A549 (cell line): ENCODE results near the gene SENP5. TPM values are rescaled to one million over a fixed set of nuclear protein-coding genes. Genes with fewer than 3 reads are reported as not detected.

ENCODE experiments used
- ATAC-seq, 2 experiments: fragments of 200-7000 bp in 1 of 2; fragments of >200 bp in 1 of 2; cut with Nextera tagmentation in 1 of 2; cut with Tn5 transposase in 1 of 2; 3 replicates each; pipeline versions ENCODE4 v1.8.0 to v1.9.1; 2018 to 2020; ENCODE audit warnings: mild to moderate bottlenecking in 1 of 2, moderate library complexity in 1 of 2
- CTCF ChIA-PET: fragments of 300-600 bp; sonication (Branson Sonifier 250); formaldehyde crosslinking; extraction: SDS; loops from one replicate; lab custom pipeline; 2021; ENCODE audit warnings: antibody characterized with exemption, inconsistent platforms; lab: Yijun Ruan, JAX
- POLR2A ChIA-PET: fragments of 350-600 bp; formaldehyde crosslinking; extraction: SDS; loops from one replicate; lab custom pipeline; 2021; ENCODE audit warnings: antibody characterized with exemption, inconsistent platforms; lab: Yijun Ruan, JAX
- DNase-seq, 2 experiments: peaks; one replicate each; pipeline versions ENCODE4 v3.0.0 to v3.0.0-alpha.2; 2011 to 2016; ENCODE audit warnings: low read depth in 1 of 2, low spot score in 1 of 2
- FAIRE-seq: peaks from 2 replicates; lab custom pipeline; 2011; peaks lifted over from hg19 to GRCh38; lab: Jason Lieb, UNC
- H3K27ac ChIP-seq, 2 experiments: fragments of >200 bp; sonication (Bioruptor Twin); formaldehyde crosslinking; 3 replicates each; pipeline ENCODE4 v1.5.1; 2016 to 2017
- H3K4me1 ChIP-seq: fragments of >200 bp; sonication (Bioruptor Twin); formaldehyde crosslinking; 3 replicates; pipeline ENCODE4 v1.6.1; 2016
- H3K4me2 ChIP-seq: fragments of >200 bp; sonication (Bioruptor Twin); formaldehyde crosslinking; 3 replicates; pipeline ENCODE4 v1.6.1; 2016
- H3K4me3 ChIP-seq: fragments of >200 bp; sonication (Bioruptor Twin); formaldehyde crosslinking; 3 replicates; pipeline ENCODE4 v1.5.1; 2016
- H3K9me3 ChIP-seq: fragments of >200 bp; sonication (Bioruptor Twin); formaldehyde crosslinking; 3 replicates; pipeline ENCODE4 v1.6.1; 2016
- BHLHE40 ChIP-seq: IDR thresholded peaks from 2 replicates; pipeline ENCODE4 v1.6.1; 2012; ENCODE audit warnings: low read depth, low read length, inconsistent platforms
- CBX8 ChIP-seq: fragments of 200-600 bp; sonication (generic); IDR thresholded peaks from 2 replicates; pipeline ENCODE4 v1.6.1; 2016
- CEBPB ChIP-seq, 2 experiments: fragments of >200 bp in 1 of 2; sonication (Bioruptor Twin) in 1 of 2; formaldehyde crosslinking in 1 of 2; IDR thresholded peaks; 2 replicates each; pipeline ENCODE4 v1.6.1; 2012 to 2016
- CHD4 ChIP-seq: fragments of 200-600 bp; sonication (generic); IDR thresholded peaks from 2 replicates; pipeline ENCODE4 v1.6.1; 2016; ENCODE audit warnings: antibody characterized with exemption, mild to moderate bottlenecking, borderline replicate concordance
- EHMT2 ChIP-seq: fragments of 200-600 bp; sonication (generic); IDR thresholded peaks from 2 replicates; pipeline ENCODE4 v1.6.1; 2016; ENCODE audit warnings: antibody characterized with exemption, low read depth, mild to moderate bottlenecking, moderate library complexity
- EP300 ChIP-seq, 2 experiments: fragments of >200 bp; sonication (Bioruptor Twin); formaldehyde crosslinking; IDR thresholded peaks; 2 replicates in 1 of 2; 3 replicates in 1 of 2; pipeline ENCODE4 v1.6.1; 2016 to 2017
- ESRRA ChIP-seq: fragments of 150-350 bp; IDR thresholded peaks from 2 replicates; pipeline ENCODE4 v1.6.1; 2014; ENCODE audit warnings: mild to moderate bottlenecking, low read length, borderline replicate concordance
- FOSB ChIP-seq: fragments of 250-450 bp; sonication (Bioruptor Pico); IDR thresholded peaks from 2 replicates; pipeline ENCODE4 v1.5.0; 2020; ENCODE audit warnings: mild to moderate bottlenecking, moderate library complexity
- FOSL2 ChIP-seq, 2 experiments: fragments of 450-650 bp in 1 of 2; fragments of >200 bp in 1 of 2; sonication (Bioruptor Twin) in 1 of 2; formaldehyde crosslinking; IDR thresholded peaks; 2 replicates each; pipeline versions ENCODE4 v1.5.0 to v1.6.1; 2016 to 2020; ENCODE audit warnings: mild to moderate bottlenecking in 1 of 2, moderate library complexity in 1 of 2
- FOXS1 ChIP-seq: fragments of 250-450 bp; sonication (Bioruptor Pico); IDR thresholded peaks from 2 replicates; pipeline ENCODE4 v1.5.0; 2020; ENCODE audit warnings: mild to moderate bottlenecking, moderate library complexity
- GATA3 ChIP-seq: IDR thresholded peaks from 2 replicates; pipeline ENCODE4 v1.6.1; 2012; ENCODE audit warnings: borderline replicate concordance
- HDAC2 ChIP-seq: fragments of 200-600 bp; sonication (generic); IDR thresholded peaks from 2 replicates; pipeline ENCODE4 v1.6.1; 2016
- HES2 ChIP-seq: fragments of >200 bp; sonication (Bioruptor Twin); formaldehyde crosslinking; IDR thresholded peaks from 2 replicates; pipeline ENCODE4 v1.6.1; 2016
- HOXA7 ChIP-seq: fragments of 250-450 bp; sonication (Bioruptor Pico); IDR thresholded peaks from 2 replicates; pipeline ENCODE4 v1.5.0; 2020; ENCODE audit warnings: mild to moderate bottlenecking, moderate library complexity
- HOXB5 ChIP-seq: fragments of 250-450 bp; sonication (Bioruptor Pico); IDR thresholded peaks from 2 replicates; pipeline ENCODE4 v1.5.0; 2020; ENCODE audit warnings: mild to moderate bottlenecking, moderate library complexity
- JUNB ChIP-seq: fragments of >200 bp; sonication (Bioruptor Twin); formaldehyde crosslinking; IDR thresholded peaks from 2 replicates; pipeline ENCODE4 v1.6.1; 2016
- KDM5A ChIP-seq: fragments of 200-600 bp; sonication (generic); IDR thresholded peaks from 2 replicates; pipeline ENCODE4 v1.6.1; 2016; ENCODE audit warnings: antibody characterized with exemption, mild to moderate bottlenecking
- MAFK ChIP-seq: fragments of 450-650 bp; IDR thresholded peaks from 2 replicates; pipeline ENCODE4 v1.6.1; 2014; ENCODE audit not compliant: partially characterized antibody
- MAZ ChIP-seq: fragments of 150-350 bp; IDR thresholded peaks from 2 replicates; pipeline ENCODE4 v1.6.1; 2014; ENCODE audit warnings: antibody characterized with exemption, low read depth, low read length, borderline replicate concordance
- NPAS2 ChIP-seq: fragments of 250-450 bp; sonication (Bioruptor Pico); IDR thresholded peaks from 2 replicates; pipeline ENCODE4 v1.8.0; 2022; ENCODE audit warnings: mild to moderate bottlenecking, moderate library complexity, borderline replicate concordance
- PHF8 ChIP-seq: fragments of 200-600 bp; sonication (generic); IDR thresholded peaks from 2 replicates; pipeline ENCODE4 v1.6.1; 2016; ENCODE audit warnings: low read depth, mild to moderate bottlenecking, antibody characterized with exemption, moderate library complexity, borderline replicate concordance
- POLR2A ChIP-seq: IDR thresholded peaks from 2 replicates; pipeline ENCODE4 v1.6.1; 2012; ENCODE audit warnings: mild to moderate bottlenecking, low read length
- RARB ChIP-seq: fragments of 250-450 bp; sonication (Bioruptor Pico); IDR thresholded peaks from 2 replicates; pipeline ENCODE4 v1.8.0; 2021; ENCODE audit warnings: mild to moderate bottlenecking, moderate library complexity
- RCOR1 ChIP-seq: fragments of 150-350 bp; IDR thresholded peaks from 2 replicates; pipeline ENCODE4 v1.6.1; 2014; ENCODE audit warnings: antibody characterized with exemption, low read length, low read depth
- RFX5 ChIP-seq: fragments of 450-650 bp; IDR thresholded peaks from 2 replicates; pipeline ENCODE4 v1.7.1; 2014; ENCODE audit warnings: antibody characterized with exemption, mild to moderate bottlenecking, moderate library complexity
- SMC3 ChIP-seq: fragments of >200 bp; sonication (Bioruptor Twin); formaldehyde crosslinking; IDR thresholded peaks from 3 replicates; pipeline ENCODE4 v1.6.1; 2018; ENCODE audit warnings: inconsistent platforms
- TP53 ChIP-seq: fragments of 250-450 bp; sonication (Bioruptor Pico); IDR thresholded peaks from 2 replicates; pipeline ENCODE4 v1.5.0; 2021; ENCODE audit warnings: mild to moderate bottlenecking, moderate library complexity
- USF2 ChIP-seq: fragments of 450-650 bp; IDR thresholded peaks from 2 replicates; pipeline ENCODE4 v1.6.1; 2014; ENCODE audit warnings: antibody characterized with exemption
- ZFP36 ChIP-seq: fragments of 450-650 bp; IDR thresholded peaks from 2 replicates; pipeline ENCODE4 v1.6.1; 2014; ENCODE audit warnings: borderline replicate concordance; ENCODE audit not compliant: partially characterized antibody
- ZSCAN20 ChIP-seq: fragments of 250-450 bp; sonication (Bioruptor Pico); IDR thresholded peaks from 2 replicates; pipeline ENCODE4 v1.8.0; 2022; ENCODE audit warnings: mild to moderate bottlenecking, moderate library complexity
- WGBS: methylation state at CpG from one replicate; pipeline ENCODE4 v1.1.6; 2017; ENCODE audit errors: missing lambda C conversion rate; 5-methylcytosine and 5-hydroxymethylcytosine counted together
- polyA plus RNA-seq, 4 experiments: library from polyadenylated mRNA; depleted of rRNA in 3 of 4; stranded (reverse); fragments of >200 nt; fragmentation: RNase III in 1 of 4; extraction: RNeasy Plus Mini Kit Qiagen cat#74134 plus additional on column Dnase treatment in 1 of 4; gene quantifications; 2 replicates in 3 of 4; 3 replicates in 1 of 4; pipeline ENCODE4 v1.2.3, GENCODE V29; 2011 to 2017

Gene SENP5
- polyA plus RNA-seq, 2 of the 4 experiments (the other 2 are of a cell fraction), result 6.8 to 12.9 TPM

- Histone ChIP-seq H3K4me1 (no peaks in the 10 kb centered on the region), H3K4me2 (no peak overlapping the region), H3K9me3 (no peaks in the 10 kb centered on the region), H3K4me3 (no peak overlapping the region), H3K27ac (no peak overlapping the region)
- CTCF ChIA-PET, result no interaction called here
- FAIRE-seq, result no peak
- 62% methylated on average over 8 of the region's 9 CpGs for WGBS
- DNase-seq, result no peak
- ATAC-seq, result no peak
- TF ChIP-seq EHMT2, result no peak
- TF ChIP-seq FOSB (CRISPR knock-in tag), result no peak
- TF ChIP-seq HOXB5, result no peak
- no peak for TF ChIP-seq HES2
- no peak for TF ChIP-seq BHLHE40
- TF ChIP-seq MAFK, result no peak
- TF ChIP-seq POLR2A, result no peak
- no peak for TF ChIP-seq KDM5A
- TF ChIP-seq EP300 (IDR thresholded peaks at IDR 0.05), result no peak
- no peak for TF ChIP-seq CHD4
- no peak for TF ChIP-seq MAZ
- TF ChIP-seq USF2, result no peak
- no peak for TF ChIP-seq FOXS1 (CRISPR knock-in tag)
- no peak for TF ChIP-seq TP53 (CRISPR knock-in tag)
- no peak for TF ChIP-seq ZSCAN20 (CRISPR knock-in tag)
- TF ChIP-seq RFX5, result no peak
- no peak for TF ChIP-seq HDAC2
- no peak for TF ChIP-seq FOSL2 (IDR thresholded peaks at IDR 0.05)
- no peak for TF ChIP-seq FOSL2 (CRISPR knock-in tag; IDR thresholded peaks at IDR 0.05)
- no peak for TF ChIP-seq HOXA7
- POLR2A ChIA-PET, result no interaction called here
Observed at GRCh38 chr3:196962108-196962929, 94.6 kb downstream of the SENP5 start.

GRCh38 chr3:196962930-196963630 lies 95.4 kb downstream of the SENP5 start:
- Histone ChIP-seq H3K4me2 (no peak overlapping the region), H3K27ac (no peak overlapping the region), H3K4me3 (no peak overlapping the region), H3K4me1 (no peaks in the 10 kb centered on the region), H3K9me3 (no peaks in the 10 kb centered on the region)
- POLR2A ChIA-PET, result no interaction called here
- TF ChIP-seq ZFP36 (no peak), RARB (CRISPR knock-in tag) (no peak), CBX8 (no peak), JUNB (no peak), FOXS1 (CRISPR knock-in tag) (no peak), NPAS2 (CRISPR knock-in tag) (no peak), SMC3 (no peak), CEBPB (IDR thresholded peaks at IDR 0.05) (no peak), HOXA7 (no peak), PHF8 (no peak), EP300 (IDR thresholded peaks at IDR 0.05) (no peak), KDM5A (no peak), FOSL2 (IDR thresholded peaks at IDR 0.05) (no peak), FOSL2 (CRISPR knock-in tag; IDR thresholded peaks at IDR 0.05) (no peak), GATA3 (no peak), RCOR1 (no peak), RFX5 (no peak), ESRRA (no peak), EHMT2 (no peak)
- CTCF ChIA-PET, result interaction anchor here (1.2 kb wide), 1 partner anchor 10 kb away, joined by 6 read pairs; no protein-coding TSS in a partner anchor
- no peak for FAIRE-seq
- no peak for DNase-seq
- no peak for ATAC-seq
- 92% methylated on average over 10 of the region's 10 CpGs for WGBS
